SK-N-MC (cell line): ENCODE data around the gene TMEM255A.

Experiments
- EZH2 ChIP-seq: fragments of 200-600 bp; sonication (generic); IDR thresholded peaks from one replicate; pipeline ENCODE4 v1.6.1; 2017; ENCODE audit warnings: antibody characterized with exemption
- POLR2AphosphoS5 ChIP-seq: IDR thresholded peaks from 2 replicates; pipeline ENCODE4 v1.6.1; 2012; ENCODE audit warnings: mild to moderate bottlenecking, low read depth, low read length, borderline replicate concordance

DNA sequence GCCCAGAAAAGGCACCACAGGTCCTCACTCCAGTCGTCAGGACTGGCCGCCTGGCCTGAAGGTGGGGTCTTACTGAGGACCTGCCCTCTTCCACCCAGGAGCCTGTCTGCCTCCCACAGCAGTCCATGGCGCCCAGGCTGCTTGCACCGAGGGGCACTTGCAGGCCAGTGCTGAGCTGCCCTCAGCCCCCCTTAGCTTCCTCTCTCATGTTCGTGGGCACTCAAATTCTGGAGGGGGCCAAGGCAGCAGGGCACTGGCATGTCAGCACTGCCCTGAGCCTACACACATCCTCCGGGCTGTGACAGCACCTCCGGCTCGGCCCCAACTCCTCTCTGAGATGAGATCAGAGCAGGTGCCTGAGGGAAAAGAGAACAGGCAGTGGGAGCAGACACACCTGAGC, 87.9 kb downstream of the TMEM255A start:
- TF ChIP-seq EZH2 (no peak), POLR2AphosphoS5 (no peak)
